MG63 (cell line): Measurements from ENCODE around the gene PRELP. TPM values are rescaled to one million over a fixed set of nuclear protein-coding genes. Genes with fewer than 3 reads are reported as not detected.

Experiments used
- DNase-seq: peaks from one replicate; pipeline ENCODE4 v3.0.0-alpha.2; 2020
- H3K27me3 ChIP-seq: fragments of 250-450 bp; sonication (Bioruptor Pico); 2 replicates; pipeline ENCODE4 v1.5.1; 2020; ENCODE audit warnings: mild to moderate bottlenecking, moderate library complexity
- H3K36me3 ChIP-seq: fragments of 250-450 bp; sonication (Bioruptor Pico); 2 replicates; pipeline ENCODE4 v1.5.1; 2020; ENCODE audit warnings: mild to moderate bottlenecking, moderate library complexity
- H3K4me3 ChIP-seq: fragments of 250-450 bp; sonication (Bioruptor Pico); 2 replicates; pipeline ENCODE4 v1.5.1; 2020; ENCODE audit warnings: mild to moderate bottlenecking, moderate library complexity
- H3K9me3 ChIP-seq: fragments of 250-450 bp; sonication (Bioruptor Pico); 2 replicates; pipeline ENCODE4 v1.5.1; 2020; ENCODE audit warnings: mild to moderate bottlenecking, moderate library complexity
- total RNA-seq: library from RNA; depleted of rRNA; stranded (reverse); fragments of >200 nt; shearing (Covaris generic); gene quantifications from 2 replicates; pipeline ENCODE4 v1.2.3, GENCODE V29; 2014; ENCODE audit warnings: low replicate concordance; rRNA removed

The PRELP gene
- total RNA-seq, 1 experiment from 2014 or later, result not detected

GRCh38 chr1:203537806-203538464, 62.3 kb downstream of the PRELP start:
- Histone ChIP-seq H3K36me3 (no peaks in the 10 kb centered on the region), H3K27me3 (no peaks in the 10 kb centered on the region)
- DNase-seq, result peak; percentile 34

GRCh38 chr1:203538726-203539125, 63.1 kb downstream of the PRELP start:
- H3K27me3 ChIP-seq, result no peaks in the 10 kb centered on the region
- no peaks in the 10 kb centered on the region for H3K9me3 ChIP-seq
- H3K4me3 ChIP-seq, result no peak overlapping the region
- H3K36me3 ChIP-seq, result no peaks in the 10 kb centered on the region
- no peak for DNase-seq

More at GRCh38 chr1:203537806-203538464, 62.3 kb downstream of the PRELP start:
- Histone ChIP-seq H3K4me3 (no peak overlapping the region), H3K9me3 (no peaks in the 10 kb centered on the region)

GRCh38 chr1:203539831-203540546, 64.4 kb downstream of the PRELP start:
- no peaks in the 10 kb centered on the region for H3K36me3 ChIP-seq
- no peak for DNase-seq

More at GRCh38 chr1:203539831-203540546, 64.4 kb downstream of the PRELP start:
- Histone ChIP-seq H3K9me3 (no peaks in the 10 kb centered on the region), H3K27me3 (no peaks in the 10 kb centered on the region), H3K4me3 (no peak overlapping the region)

Other genes with a start within 250 kb of the PRELP start
- not detected in 2 replicates for gene CHIT1, start 246.1 kb upstream of the PRELP start, total RNA-seq
- gene BTG2, start 170.3 kb upstream of the PRELP start, total RNA-seq, result 0.10 and 2.0 TPM in 2 replicates
- not detected in 2 replicates for gene FMOD, start 124.7 kb upstream of the PRELP start, total RNA-seq
- gene OPTC, start 18.3 kb downstream of the PRELP start, total RNA-seq, result not detected in 2 replicates
- 37.6 and 43.6 TPM in 2 replicates for gene ATP2B4, start 151.0 kb downstream of the PRELP start, total RNA-seq